HEK293 (cell line): ENCODE data around the gene HSD3B1.

ENCODE experiments used
- CTCF ChIA-PET: fragments of 350-600 bp; formaldehyde crosslinking; extraction: SDS; loops from one replicate; lab custom pipeline; 2021; ENCODE audit warnings: antibody characterized with exemption; lab: Yijun Ruan, JAX
- POLR2A ChIA-PET: fragments of 300-600 bp; formaldehyde crosslinking; extraction: SDS; loops from one replicate; lab custom pipeline; 2020; ENCODE audit warnings: antibody characterized with exemption, inconsistent platforms; lab: Yijun Ruan, JAX
- H3K27ac ChIP-seq: fragments of 200-500 bp; sonication (Bioruptor generic); 2 replicates; pipeline ENCODE4 v1.5.1; 2014; ENCODE audit warnings: low read depth, low read length, control low read depth, inconsistent platforms; ENCODE audit errors: extremely low read depth
- H3K36me3 ChIP-seq, 2 experiments: fragments of 200-500 bp in 1 of 2; sonication (Bioruptor generic) in 1 of 2; 1 replicate in 1 of 2; 2 replicates in 1 of 2; pipeline ENCODE4 v1.5.1; 2014 to 2017; ENCODE audit warnings: inconsistent platforms in 2 of 2, low read length in 2 of 2; ENCODE audit not compliant: control insufficient read depth in 2 of 2, insufficient read depth in 1 of 2
- H3K4me1 ChIP-seq: fragments of 200-500 bp; sonication (Bioruptor generic); 2 replicates; pipeline ENCODE4 v1.5.1; 2014; ENCODE audit warnings: mild to moderate bottlenecking, low read length, inconsistent platforms; ENCODE audit not compliant: control insufficient read depth, insufficient read depth
- H3K4me3 ChIP-seq: 2 replicates; pipeline ENCODE4 v1.5.1; 2011; ENCODE audit warnings: low read depth, mild to moderate bottlenecking, control low read depth, low read length, moderate library complexity
- H3K9me3 ChIP-seq: fragments of 200-500 bp; sonication (Bioruptor generic); 2 replicates; pipeline ENCODE4 v1.5.1; 2014; ENCODE audit warnings: low read depth, low read length, inconsistent platforms; ENCODE audit not compliant: control insufficient read depth, insufficient read depth
- GFI1B ChIP-seq: fragments of 450-650 bp; formaldehyde crosslinking; IDR thresholded peaks from 2 replicates; pipeline ENCODE4 v1.5.1; 2016; ENCODE audit warnings: missing biosample characterization, missing genetic modification characterization
- KLF1 ChIP-seq: fragments of 450-650 bp; formaldehyde crosslinking; IDR thresholded peaks from 2 replicates; pipeline ENCODE4 v1.5.1; 2016; ENCODE audit warnings: missing biosample characterization, missing genetic modification characterization
- KLF7 ChIP-seq: fragments of 450-650 bp; formaldehyde crosslinking; IDR thresholded peaks from 2 replicates; pipeline ENCODE4 v1.5.1; 2016; ENCODE audit warnings: missing biosample characterization, missing genetic modification characterization, borderline replicate concordance
- MZF1 ChIP-seq: fragments of 450-650 bp; formaldehyde crosslinking; IDR thresholded peaks from 2 replicates; pipeline ENCODE4 v1.5.1; 2017; ENCODE audit warnings: missing biosample characterization, missing genetic modification characterization, borderline replicate concordance
- OSR2 ChIP-seq: fragments of 450-650 bp; formaldehyde crosslinking; IDR thresholded peaks from 2 replicates; pipeline ENCODE4 v1.5.1; 2016; ENCODE audit warnings: missing biosample characterization, missing genetic modification characterization
- YY2 ChIP-seq: fragments of 450-650 bp; formaldehyde crosslinking; IDR thresholded peaks from 2 replicates; pipeline ENCODE4 v1.5.1; 2016; ENCODE audit warnings: missing biosample characterization, missing genetic modification characterization
- ZBTB48 ChIP-seq: fragments of 450-650 bp; formaldehyde crosslinking; IDR thresholded peaks from 2 replicates; pipeline ENCODE4 v1.5.1; 2016; ENCODE audit warnings: missing biosample characterization, missing genetic modification characterization
- ZNF140 ChIP-seq: fragments of 450-650 bp; formaldehyde crosslinking; IDR thresholded peaks from 2 replicates; pipeline ENCODE4 v1.5.1; 2016; ENCODE audit warnings: missing biosample characterization, missing genetic modification characterization
- ZNF184 ChIP-seq: fragments of 450-650 bp; IDR thresholded peaks from 2 replicates; pipeline ENCODE4 v1.5.1; 2018; ENCODE audit warnings: missing biosample characterization, mild to moderate bottlenecking, missing genetic modification characterization
- ZNF266 ChIP-seq: fragments of 450-650 bp; formaldehyde crosslinking; IDR thresholded peaks from 2 replicates; pipeline ENCODE4 v1.5.1; 2016; ENCODE audit warnings: missing biosample characterization, missing genetic modification characterization, low read depth
- ZNF292 ChIP-seq: fragments of 450-650 bp; formaldehyde crosslinking; IDR thresholded peaks from 2 replicates; pipeline ENCODE4 v1.5.1; 2016; ENCODE audit warnings: low read depth, missing biosample characterization, missing genetic modification characterization, borderline replicate concordance
- ZNF302 ChIP-seq: fragments of 450-650 bp; formaldehyde crosslinking; IDR thresholded peaks from 2 replicates; pipeline ENCODE4 v1.5.1; 2016; ENCODE audit warnings: missing biosample characterization, missing genetic modification characterization, low read depth
- ZNF350 ChIP-seq: fragments of 450-650 bp; formaldehyde crosslinking; IDR thresholded peaks from 2 replicates; pipeline ENCODE4 v1.5.0; 2017; ENCODE audit warnings: missing biosample characterization, mild to moderate bottlenecking, missing genetic modification characterization
- ZNF366 ChIP-seq: fragments of 450-650 bp; formaldehyde crosslinking; conservative IDR thresholded peaks from 2 replicates; pipeline ENCODE4 v1.5.1; 2016; ENCODE audit warnings: missing biosample characterization, missing genetic modification characterization
- ZNF404 ChIP-seq: fragments of 450-650 bp; formaldehyde crosslinking; IDR thresholded peaks from 2 replicates; pipeline ENCODE4 v1.5.1; 2017; ENCODE audit warnings: missing biosample characterization, missing genetic modification characterization
- ZNF514 ChIP-seq: fragments of 450-650 bp; formaldehyde crosslinking; IDR thresholded peaks from 2 replicates; pipeline ENCODE4 v1.5.1; 2016; ENCODE audit warnings: missing biosample characterization, missing genetic modification characterization
- ZNF585B ChIP-seq: fragments of 450-650 bp; formaldehyde crosslinking; IDR thresholded peaks from 2 replicates; pipeline ENCODE4 v1.5.1; 2016; ENCODE audit warnings: missing biosample characterization, missing genetic modification characterization
- ZNF596 ChIP-seq: fragments of 450-650 bp; IDR thresholded peaks from 2 replicates; pipeline ENCODE4 v1.5.0; 2018; ENCODE audit warnings: missing biosample characterization, mild to moderate bottlenecking, missing genetic modification characterization, moderate library complexity
- ZNF664 ChIP-seq: fragments of 450-650 bp; formaldehyde crosslinking; IDR thresholded peaks from 2 replicates; pipeline ENCODE4 v1.5.1; 2016; ENCODE audit warnings: missing biosample characterization, missing genetic modification characterization
- ZSCAN16 ChIP-seq: fragments of 450-650 bp; formaldehyde crosslinking; IDR thresholded peaks from 2 replicates; pipeline ENCODE4 v1.5.1; 2016; ENCODE audit warnings: missing biosample characterization, missing genetic modification characterization
- TF ChIP-seq, protein P1 (sequence below): fragments of 450-650 bp; formaldehyde crosslinking; IDR thresholded peaks from 2 replicates; pipeline ENCODE4 v1.5.1; 2016; ENCODE audit warnings: missing biosample characterization, missing genetic modification characterization
- TF ChIP-seq, protein P2 (sequence below): fragments of 450-650 bp; formaldehyde crosslinking; IDR thresholded peaks from 2 replicates; pipeline ENCODE4 v1.5.1; 2016; ENCODE audit warnings: missing biosample characterization, missing genetic modification characterization
- TF ChIP-seq, protein P3 (sequence below): fragments of 450-650 bp; formaldehyde crosslinking; IDR thresholded peaks from 2 replicates; pipeline ENCODE4 v1.5.1; 2016; ENCODE audit warnings: missing biosample characterization, missing genetic modification characterization
- TF ChIP-seq, protein P4 (sequence below): fragments of 450-650 bp; formaldehyde crosslinking; IDR thresholded peaks from 2 replicates; pipeline ENCODE4 v1.5.1; 2016; ENCODE audit warnings: missing biosample characterization, missing genetic modification characterization

The HSD3B1 gene

DNA sequence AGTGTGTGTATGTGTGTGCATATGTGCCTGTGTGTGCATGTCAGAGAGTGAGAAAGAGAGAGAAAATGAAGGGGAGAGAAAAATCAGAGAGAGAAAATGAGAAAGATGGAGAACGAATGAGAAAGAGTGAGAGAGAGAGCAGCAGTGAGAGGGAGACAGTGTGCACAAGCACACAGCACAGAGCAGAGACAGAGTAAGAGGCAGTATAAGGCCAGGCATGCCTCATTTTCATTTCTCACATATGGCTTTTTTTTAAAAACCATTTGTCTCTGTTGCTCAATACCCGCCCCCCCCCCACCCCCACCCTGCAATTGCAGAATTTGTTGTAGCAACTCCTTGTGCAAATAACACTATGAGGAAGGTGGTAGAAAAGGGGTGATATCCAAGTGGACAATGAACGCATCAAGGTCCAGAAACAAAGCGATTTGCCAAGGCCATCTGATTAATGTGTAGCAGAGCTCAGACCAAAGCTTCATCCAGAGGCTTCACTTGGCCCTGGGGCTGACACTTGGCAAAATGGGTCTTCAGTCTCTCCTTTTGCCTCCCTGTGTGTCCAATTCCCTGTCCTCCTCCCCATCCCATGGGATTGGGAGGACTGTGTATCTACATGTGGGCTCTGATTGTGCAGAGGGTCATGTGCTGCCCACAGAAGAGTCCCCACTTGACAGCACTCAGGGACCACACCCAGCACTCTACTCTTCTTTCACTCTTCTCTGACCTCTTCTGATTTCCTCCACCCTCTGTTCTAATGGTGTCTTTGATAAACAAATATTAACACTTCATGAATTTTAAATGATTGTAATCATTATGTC, 38.9 kb upstream of the HSD3B1 start:
- CTCF ChIA-PET: interaction anchor here (1.0 kb wide), 1 partner anchor 8 kb away, joined by 4 read pairs; no protein-coding TSS in a partner anchor
- H3K9me3 ChIP-seq: no peaks in the 10 kb centered on the region
- no peak overlapping the region for H3K27ac ChIP-seq
- no peak overlapping the region for H3K4me3 ChIP-seq
- TF ChIP-seq ZNF366: no peak
- TF ChIP-seq ZBTB48: no peak
- TF ChIP-seq ZNF596 (tag by site-specific recombination): no peak
- no peak for TF ChIP-seq ZNF266
- no peak for TF ChIP-seq GFI1B (tag by site-specific recombination)
- no peak for TF ChIP-seq OSR2 (tag by site-specific recombination)
- TF ChIP-seq, all 188 proteins: peak for 0
- Histone ChIP-seq H3K4me1 (no peaks in the 10 kb centered on the region), H3K36me3 (no peaks in the 10 kb centered on the region)
- POLR2A ChIA-PET: no interaction called here

DNA sequence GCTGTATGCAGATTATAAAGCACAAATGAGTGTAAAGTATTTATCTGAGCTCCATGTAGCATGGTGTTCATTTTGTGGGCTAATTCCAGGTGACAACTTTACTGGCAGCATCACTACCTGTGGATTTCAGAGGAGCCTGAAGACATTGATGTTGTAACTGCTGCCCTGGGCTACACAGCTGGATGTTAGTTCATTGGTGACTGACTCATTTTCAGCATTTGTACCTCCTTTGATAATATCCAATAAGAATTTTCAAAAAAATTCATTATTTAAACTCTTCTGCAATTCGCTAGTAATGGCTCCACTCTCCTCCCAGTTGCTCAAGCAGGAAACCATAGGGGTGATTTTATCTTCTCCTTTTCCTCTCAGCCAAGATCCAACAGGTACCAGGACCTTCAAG, 37.3 kb upstream of the HSD3B1 start:
- no peaks in the 10 kb centered on the region for H3K36me3 ChIP-seq
- TF ChIP-seq ZNF292 (tag by site-specific recombination): no peak
- no peak for TF ChIP-seq ZNF404 (tag by site-specific recombination)
- no peak for TF ChIP-seq ZNF184
- no peak for TF ChIP-seq ZSCAN16
- TF ChIP-seq ZNF350 (tag by site-specific recombination): no peak
- TF ChIP-seq KLF1 (tag by site-specific recombination): no peak
- TF ChIP-seq KLF7 (tag by site-specific recombination): no peak
- no peak for TF ChIP-seq MZF1
- TF ChIP-seq, protein P1, sequence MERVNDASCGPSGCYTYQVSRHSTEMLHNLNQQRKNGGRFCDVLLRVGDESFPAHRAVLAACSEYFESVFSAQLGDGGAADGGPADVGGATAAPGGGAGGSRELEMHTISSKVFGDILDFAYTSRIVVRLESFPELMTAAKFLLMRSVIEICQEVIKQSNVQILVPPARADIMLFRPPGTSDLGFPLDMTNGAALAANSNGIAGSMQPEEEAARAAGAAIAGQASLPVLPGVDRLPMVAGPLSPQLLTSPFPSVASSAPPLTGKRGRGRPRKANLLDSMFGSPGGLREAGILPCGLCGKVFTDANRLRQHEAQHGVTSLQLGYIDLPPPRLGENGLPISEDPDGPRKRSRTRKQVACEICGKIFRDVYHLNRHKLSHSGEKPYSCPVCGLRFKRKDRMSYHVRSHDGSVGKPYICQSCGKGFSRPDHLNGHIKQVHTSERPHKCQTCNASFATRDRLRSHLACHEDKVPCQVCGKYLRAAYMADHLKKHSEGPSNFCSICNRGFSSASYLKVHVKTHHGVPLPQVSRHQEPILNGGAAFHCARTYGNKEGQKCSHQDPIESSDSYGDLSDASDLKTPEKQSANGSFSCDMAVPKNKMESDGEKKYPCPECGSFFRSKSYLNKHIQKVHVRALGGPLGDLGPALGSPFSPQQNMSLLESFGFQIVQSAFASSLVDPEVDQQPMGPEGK (tag by site-specific recombination): no peak
- no peak overlapping the region for H3K4me3 ChIP-seq
- ChIA-PET POLR2A (no interaction called here), CTCF (interaction anchor here (0.6 kb wide), 1 partner anchor 96 kb away, joined by 3 read pairs; no protein-coding TSS in a partner anchor)
- H3K4me1 ChIP-seq: no peaks in the 10 kb centered on the region
- H3K9me3 ChIP-seq: no peaks in the 10 kb centered on the region
- H3K27ac ChIP-seq: no peak overlapping the region

DNA sequence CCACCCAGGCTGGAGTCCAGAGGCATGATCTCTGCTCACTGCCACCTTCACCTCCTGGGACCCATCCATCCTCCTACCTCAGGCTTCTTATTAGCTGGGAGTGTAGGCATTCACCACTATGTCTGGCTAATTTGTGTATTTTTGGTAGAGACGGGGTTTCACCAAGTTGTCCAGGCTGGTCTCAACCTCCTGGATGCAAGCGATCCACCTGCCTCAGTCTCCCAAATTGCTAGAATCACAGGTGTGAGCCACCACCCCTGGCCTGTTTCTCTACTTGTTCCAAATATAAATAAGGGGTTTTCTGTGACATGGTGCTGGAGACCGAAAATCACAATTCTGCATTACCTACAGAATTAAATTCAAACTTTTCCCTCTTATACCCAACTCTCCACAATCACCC, 36.6 kb upstream of the HSD3B1 start:
- no peaks in the 10 kb centered on the region for H3K9me3 ChIP-seq
- ChIA-PET POLR2A (no interaction called here), CTCF (no interaction called here)
- H3K4me3 ChIP-seq: no peak overlapping the region
- H3K27ac ChIP-seq: no peak overlapping the region
- no peaks in the 10 kb centered on the region for H3K4me1 ChIP-seq
- TF ChIP-seq ZNF664 (no peak), YY2 (no peak), ZNF585B (tag by site-specific recombination) (no peak), ZNF302 (tag by site-specific recombination) (no peak), ZNF140 (no peak), ZNF514 (tag by site-specific recombination) (no peak)
- TF ChIP-seq, protein P2, sequence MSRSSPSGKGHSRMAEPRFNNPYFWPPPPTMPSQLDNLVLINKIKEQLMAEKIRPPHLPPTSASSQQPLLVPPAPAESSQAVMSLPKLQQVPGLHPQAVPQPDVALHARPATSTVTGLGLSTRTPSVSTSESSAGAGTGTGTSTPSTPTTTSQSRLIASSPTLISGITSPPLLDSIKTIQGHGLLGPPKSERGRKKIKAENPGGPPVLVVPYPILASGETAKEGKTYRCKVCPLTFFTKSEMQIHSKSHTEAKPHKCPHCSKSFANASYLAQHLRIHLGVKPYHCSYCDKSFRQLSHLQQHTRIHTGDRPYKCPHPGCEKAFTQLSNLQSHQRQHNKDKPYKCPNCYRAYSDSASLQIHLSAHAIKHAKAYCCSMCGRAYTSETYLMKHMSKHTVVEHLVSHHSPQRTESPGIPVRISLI (tag by site-specific recombination): no peak
- TF ChIP-seq, protein P3, sequence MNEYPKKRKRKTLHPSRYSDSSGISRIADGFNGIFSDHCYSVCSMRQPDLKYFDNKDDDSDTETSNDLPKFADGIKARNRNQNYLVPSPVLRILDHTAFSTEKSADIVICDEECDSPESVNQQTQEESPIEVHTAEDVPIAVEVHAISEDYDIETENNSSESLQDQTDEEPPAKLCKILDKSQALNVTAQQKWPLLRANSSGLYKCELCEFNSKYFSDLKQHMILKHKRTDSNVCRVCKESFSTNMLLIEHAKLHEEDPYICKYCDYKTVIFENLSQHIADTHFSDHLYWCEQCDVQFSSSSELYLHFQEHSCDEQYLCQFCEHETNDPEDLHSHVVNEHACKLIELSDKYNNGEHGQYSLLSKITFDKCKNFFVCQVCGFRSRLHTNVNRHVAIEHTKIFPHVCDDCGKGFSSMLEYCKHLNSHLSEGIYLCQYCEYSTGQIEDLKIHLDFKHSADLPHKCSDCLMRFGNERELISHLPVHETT (tag by site-specific recombination): no peak
- TF ChIP-seq, protein P4, sequence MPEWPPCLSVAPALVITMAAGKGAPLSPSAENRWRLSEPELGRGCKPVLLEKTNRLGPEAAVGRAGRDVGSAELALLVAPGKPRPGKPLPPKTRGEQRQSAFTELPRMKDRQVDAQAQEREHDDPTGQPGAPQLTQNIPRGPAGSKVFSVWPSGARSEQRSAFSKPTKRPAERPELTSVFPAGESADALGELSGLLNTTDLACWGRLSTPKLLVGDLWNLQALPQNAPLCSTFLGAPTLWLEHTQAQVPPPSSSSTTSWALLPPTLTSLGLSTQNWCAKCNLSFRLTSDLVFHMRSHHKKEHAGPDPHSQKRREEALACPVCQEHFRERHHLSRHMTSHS (tag by site-specific recombination): no peak
- no peaks in the 10 kb centered on the region for H3K36me3 ChIP-seq
